Naive thymus-derived CD8-positive, alpha-beta T cell (primary cell): ENCODE measurements around the gene CNIH1. TPM values are rescaled to one million over a fixed set of nuclear protein-coding genes. Genes with fewer than 3 reads are reported as not detected.
"Not testable (repeated sequence)": the region's sequence is repeated elsewhere in the genome, so short reads cannot be mapped to it uniquely, and the experiment has no call there.

Experiments
- ATAC-seq, 2 donors: fragments of 150-1000 bp; cut with Tn5 transposase in 1 of 2; sonication (Bioruptor Pico), chemical (Tn5 transposase) in 1 of 2; 1 replicate in 1 of 2; 2 replicates in 1 of 2; pipeline ENCODE4 v1.10.0; 2021; ENCODE audit warnings: mild to moderate bottlenecking in 2 of 2, moderate library complexity in 2 of 2
- POLR2A ChIA-PET: fragments of 350-600 bp; sonication (Branson Sonifier 250); formaldehyde crosslinking; loops from one replicate; lab custom pipeline; 2021; ENCODE audit warnings: antibody characterized with exemption; lab: Charles Lee
- DNase-seq, 10 donors: peaks; one replicate each; pipeline versions ENCODE4 v3.0.0 to v3.0.0-alpha.2; 2020 to 2022
- H3K27ac Mint-ChIP-seq, 10 donors: one replicate each; pipeline ENCODE4 v1.8.0; 2020 to 2022; ENCODE audit warnings: mild to moderate bottlenecking in 10 of 10, mixed read lengths in 10 of 10, moderate library complexity in 4 of 10, inconsistent platforms in 1 of 10
- H3K27me3 Mint-ChIP-seq, 5 donors: one replicate each; pipeline ENCODE4 v1.8.0; 2021 to 2022; ENCODE audit warnings: mixed read lengths in 5 of 5
- H3K36me3 Mint-ChIP-seq, 3 donors: one replicate each; pipeline ENCODE4 v1.8.0; 2020 to 2022; ENCODE audit warnings: mixed read lengths in 3 of 3, mild to moderate bottlenecking in 2 of 3, inconsistent platforms in 1 of 3
- H3K4me1 Mint-ChIP-seq, 4 donors: one replicate each; pipeline ENCODE4 v1.8.0; 2021 to 2022; ENCODE audit warnings: mixed read lengths in 4 of 4
- H3K4me3 Mint-ChIP-seq, 10 donors: one replicate each; pipeline ENCODE4 v1.8.0; 2020 to 2022; ENCODE audit warnings: mild to moderate bottlenecking in 10 of 10, mixed read lengths in 10 of 10, moderate library complexity in 6 of 10, inconsistent platforms in 1 of 10
- H3K9me3 Mint-ChIP-seq, 9 donors: one replicate each; pipeline ENCODE4 v1.8.0; 2020 to 2022; ENCODE audit warnings: mixed read lengths in 9 of 9, mild to moderate bottlenecking in 3 of 9, inconsistent platforms in 1 of 9, moderate library complexity in 1 of 9
- polyA plus RNA-seq, 3 donors: library from polyadenylated mRNA; unstranded; fragments of 300-500 nt; fragmentation: Illumina TruSeq; gene quantifications; one replicate each; pipeline ENCODE4 v1.2.3, GENCODE V29; 2021
- total RNA-seq, 8 experiments: library from RNA in 2 of 8; stranded (reverse) in 2 of 8; gene quantifications; one replicate each; pipeline ENCODE4 v1.2.3 and lab custom pipeline; 2021 to 2026

Gene CNIH1
- total and polyA plus RNA-seq, 5 experiments from 2014 or later, result 50.4 to 97.7 (median 79.3) TPM

DNA sequence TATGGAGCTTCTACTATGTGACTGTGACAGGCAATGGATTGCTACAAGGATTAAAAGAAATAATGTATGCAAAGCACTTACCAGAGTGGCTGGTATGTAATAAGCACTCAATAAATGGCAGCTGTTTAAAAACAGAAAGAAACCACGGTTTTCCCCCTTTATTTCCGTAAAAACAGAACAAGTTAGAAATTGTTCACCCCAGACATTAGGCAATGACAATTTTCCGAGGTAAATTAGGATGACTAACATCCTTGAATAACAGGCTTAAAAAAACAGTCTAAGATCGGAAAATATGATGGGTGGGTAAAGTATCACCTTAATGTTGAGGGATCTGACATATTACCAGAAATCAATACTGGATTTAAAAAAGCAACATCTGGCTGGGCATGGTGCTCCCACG, 20.9 kb upstream of the CNIH1 start:
- ATAC-seq (no peak), DNase-seq (no peak)
- Mint-ChIP-seq H3K4me1 (no peaks in the 10 kb centered on the region), H3K27me3 (no peaks in the 10 kb centered on the region), H3K27ac (no peak overlapping the region), H3K36me3 (peaks cover 0 to 4% (median 3%) of the 10 kb centered on the region in 3 donors), H3K4me3 (no peak overlapping the region), H3K9me3 (peaks cover 0 to 14% (median 3%) of the 10 kb centered on the region in 9 donors)
- POLR2A ChIA-PET, result no interaction called here

- DNase-seq (no peak), ATAC-seq (no peak)
- Mint-ChIP-seq H3K9me3 (peaks cover 0 to 7% (median 0%) of the 10 kb centered on the region in 9 donors), H3K36me3 (peaks cover 0 to 3% (median 0%) of the 10 kb centered on the region in 3 donors), H3K4me1 (no peaks in the 10 kb centered on the region), H3K27me3 (no peaks in the 10 kb centered on the region), H3K4me3 (no peak overlapping the region), H3K27ac (no peak overlapping the region)
- POLR2A ChIA-PET, result no interaction called here
These were observed 17.9 kb upstream of the CNIH1 start for GRCh38 chr14:54459106-54459505.

DNA sequence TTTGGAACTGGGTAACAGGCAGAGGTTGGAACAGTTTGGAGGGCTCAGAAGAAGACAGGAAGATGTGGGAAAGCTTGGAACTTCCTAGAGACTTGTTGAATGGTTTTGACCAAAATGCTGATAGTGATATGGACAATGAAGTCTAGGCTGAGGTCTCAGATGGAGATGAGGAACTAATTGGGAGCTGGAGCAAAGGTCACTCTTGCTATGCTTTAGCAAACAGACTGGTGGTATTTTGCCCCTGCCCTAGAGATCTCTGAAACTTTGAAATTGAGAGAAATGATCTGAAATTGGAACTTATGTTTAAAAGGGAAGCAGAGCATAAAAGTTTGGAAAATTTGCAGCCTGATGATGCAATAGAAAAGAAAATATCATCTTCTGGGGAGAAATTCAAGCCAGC, 17.4 kb upstream of the CNIH1 start:
- H3K27ac Mint-ChIP-seq, POLR2A ChIA-PET: not testable (repeated sequence)

DNA sequence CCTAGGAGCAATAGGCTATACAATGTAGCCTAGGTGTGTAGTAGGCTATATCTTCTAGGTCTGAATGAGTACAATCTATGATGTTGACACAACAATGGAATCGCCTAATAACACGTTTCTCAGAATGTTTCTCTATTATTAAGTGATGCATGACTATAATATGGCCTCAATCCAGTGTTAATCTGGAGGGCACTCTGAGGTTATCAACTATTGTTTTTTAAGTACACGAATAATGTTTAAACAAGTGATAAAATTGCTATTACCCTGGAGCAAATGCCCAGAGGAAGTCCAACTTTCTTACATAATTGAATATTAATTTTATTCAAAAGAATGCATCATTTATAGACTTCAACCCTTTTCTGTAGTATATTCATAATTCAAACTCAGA, 16.4 kb upstream of the CNIH1 start:
- H3K4me1 Mint-ChIP-seq, result no peaks in the 10 kb centered on the region
- H3K27me3 Mint-ChIP-seq, result no peaks in the 10 kb centered on the region
- POLR2A ChIA-PET, result no interaction called here
- ATAC-seq, result no peak
- H3K27ac Mint-ChIP-seq, result no peak overlapping the region
- no peak for DNase-seq
- no peak overlapping the region for H3K4me3 Mint-ChIP-seq
- H3K36me3 Mint-ChIP-seq, result peaks cover 0 to 3% (median 0%) of the 10 kb centered on the region in 3 donors
- H3K9me3 Mint-ChIP-seq, result peaks cover 0 to 7% (median 0%) of the 10 kb centered on the region in 9 donors

More for the DNA sequence above, 17.4 kb upstream of the CNIH1 start:
- not testable (repeated sequence) for H3K4me3 Mint-ChIP-seq, H3K27me3 Mint-ChIP-seq, DNase-seq, H3K36me3 Mint-ChIP-seq, H3K4me1 Mint-ChIP-seq, H3K9me3 Mint-ChIP-seq, ATAC-seq

- DNase-seq, ATAC-seq, H3K27ac Mint-ChIP-seq, H3K36me3 Mint-ChIP-seq, POLR2A ChIA-PET, H3K9me3 Mint-ChIP-seq, H3K4me1 Mint-ChIP-seq, H3K27me3 Mint-ChIP-seq, H3K4me3 Mint-ChIP-seq: not testable (repeated sequence)
These were observed 15.8 kb upstream of the CNIH1 start for GRCh38 chr14:54456820-54457608.

GRCh38 chr14:54455363-54455762, 14.2 kb upstream of the CNIH1 start:
- peaks cover 0 to 7% (median 0%) of the 10 kb centered on the region in 9 donors for H3K9me3 Mint-ChIP-seq
- DNase-seq (no peak), ATAC-seq (no peak)
- POLR2A ChIA-PET, result no interaction called here
- H3K4me1 Mint-ChIP-seq, result peaks cover 0 to 3% (median 0%) of the 10 kb centered on the region in 4 donors
- H3K36me3 Mint-ChIP-seq, result peaks cover 0 to 3% (median 0%) of the 10 kb centered on the region in 3 donors
- no peak overlapping the region for H3K27ac Mint-ChIP-seq
- H3K4me3 Mint-ChIP-seq, result no peak overlapping the region
- H3K27me3 Mint-ChIP-seq, result no peaks in the 10 kb centered on the region

DNA sequence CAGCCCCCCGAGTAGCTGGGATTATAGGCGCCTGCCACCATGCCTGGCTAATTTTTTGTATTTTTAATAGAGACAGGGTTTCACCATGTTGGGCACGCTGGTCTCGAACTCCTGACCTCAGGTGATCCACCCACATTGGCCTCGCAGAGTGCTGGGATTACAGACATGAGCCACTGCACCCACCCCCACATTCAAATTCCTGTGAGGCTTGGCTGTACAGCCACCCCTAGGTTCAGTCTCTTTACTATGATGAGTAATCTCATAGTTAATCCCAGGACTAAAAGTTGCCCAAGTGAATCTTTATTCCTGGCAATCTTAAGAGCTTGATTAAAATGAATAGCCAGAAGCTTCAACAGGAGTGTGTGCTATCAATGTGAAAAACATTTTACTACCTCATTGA, 12.8 kb upstream of the CNIH1 start:
- H3K9me3 Mint-ChIP-seq, ATAC-seq, H3K4me3 Mint-ChIP-seq, H3K27me3 Mint-ChIP-seq, DNase-seq, POLR2A ChIA-PET, H3K27ac Mint-ChIP-seq, H3K4me1 Mint-ChIP-seq, H3K36me3 Mint-ChIP-seq: not testable (repeated sequence)

DNA sequence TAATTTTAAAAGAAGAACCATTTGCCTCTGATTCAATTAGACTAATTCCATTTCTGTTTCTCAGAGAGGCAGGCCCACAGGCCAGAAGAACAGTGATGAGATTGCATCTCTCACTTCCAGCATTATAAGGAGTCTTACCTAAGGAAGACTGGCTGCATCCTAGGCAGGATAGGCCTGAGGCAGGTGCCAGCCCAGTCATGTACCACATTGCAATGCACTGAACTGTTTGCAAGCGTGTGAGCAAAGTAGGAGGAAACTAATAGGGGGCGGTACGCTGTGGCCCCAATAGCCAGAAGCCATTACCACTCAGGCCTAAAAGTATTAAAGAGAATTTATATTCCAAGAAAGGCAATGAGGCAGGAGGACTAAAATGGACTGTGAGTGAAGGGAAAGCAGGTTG, 12.1 kb upstream of the CNIH1 start:
- ATAC-seq (no peak), DNase-seq (no peak)
- Mint-ChIP-seq H3K36me3 (no peaks in the 10 kb centered on the region), H3K4me3 (no peak overlapping the region), H3K27ac (no peak overlapping the region), H3K4me1 (peaks cover 0 to 3% (median 0%) of the 10 kb centered on the region in 4 donors), H3K9me3 (no peaks in the 10 kb centered on the region), H3K27me3 (no peaks in the 10 kb centered on the region)
- POLR2A ChIA-PET, result no interaction called here

DNA sequence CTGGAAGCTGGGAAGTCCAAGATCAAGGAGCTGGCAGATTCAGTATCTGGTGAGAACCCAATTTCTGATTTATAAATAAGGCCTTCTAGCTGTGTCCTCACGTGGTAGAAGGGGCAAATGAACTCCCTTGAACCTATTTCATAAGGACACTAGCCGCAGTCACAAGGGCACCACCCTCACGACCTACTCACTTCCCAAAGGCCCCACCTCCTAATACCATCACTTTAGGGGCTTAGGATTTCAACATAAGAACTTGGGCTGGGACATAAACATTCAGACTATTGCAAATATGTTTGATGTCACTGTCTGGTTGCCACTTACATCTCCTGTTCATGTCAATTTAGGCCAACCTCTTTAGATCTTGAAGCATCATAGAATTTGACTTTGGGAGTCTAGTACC, 10.8 kb upstream of the CNIH1 start:
- no peak for DNase-seq
- Mint-ChIP-seq H3K4me1 (peaks cover 0 to 3% (median 0%) of the 10 kb centered on the region in 4 donors), H3K27ac (no peak overlapping the region), H3K4me3 (no peak overlapping the region), H3K9me3 (no peaks in the 10 kb centered on the region), H3K36me3 (no peaks in the 10 kb centered on the region), H3K27me3 (peaks cover 0 to 4% (median 0%) of the 10 kb centered on the region in 5 donors)
- no peak for ATAC-seq
- POLR2A ChIA-PET, result interaction anchor here (0.6 kb wide), 1 partner anchor 32 kb away, joined by 3 read pairs; no protein-coding TSS in a partner anchor

GRCh38 chr14:54451121-54451601, 10.0 kb upstream of the CNIH1 start:
- ATAC-seq, result no peak
- H3K36me3 Mint-ChIP-seq, result no peaks in the 10 kb centered on the region
- POLR2A ChIA-PET, result no interaction called here
- H3K27ac Mint-ChIP-seq, result peak overlapping the region in 1 of 10 donors; percentile 52
- peaks cover 0 to 3% (median 0%) of the 10 kb centered on the region in 4 donors for H3K4me1 Mint-ChIP-seq
- H3K9me3 Mint-ChIP-seq, result no peaks in the 10 kb centered on the region
- no peak overlapping the region for H3K4me3 Mint-ChIP-seq
- DNase-seq, result no peak
- peaks cover 0 to 6% (median 3%) of the 10 kb centered on the region in 5 donors for H3K27me3 Mint-ChIP-seq

GRCh38 chr14:54450535-54450934, 9.4 kb upstream of the CNIH1 start:
- Mint-ChIP-seq H3K27me3 (peaks cover 0 to 6% (median 4%) of the 10 kb centered on the region in 5 donors), H3K9me3 (no peaks in the 10 kb centered on the region), H3K36me3 (no peaks in the 10 kb centered on the region), H3K4me1 (peaks cover 0 to 3% (median 0%) of the 10 kb centered on the region in 4 donors), H3K4me3 (no peak overlapping the region), H3K27ac (no peak overlapping the region)
- POLR2A ChIA-PET, result no interaction called here
- no peak for DNase-seq
- no peak for ATAC-seq

GRCh38 chr14:54447231-54447692, 6.1 kb upstream of the CNIH1 start:
- POLR2A ChIA-PET, result no interaction called here
- H3K27ac Mint-ChIP-seq, result no peak overlapping the region
- H3K4me3 Mint-ChIP-seq, result no peak overlapping the region
- H3K27me3 Mint-ChIP-seq, result peaks cover 0 to 11% (median 4%) of the 10 kb centered on the region in 5 donors
- H3K9me3 Mint-ChIP-seq, result no peaks in the 10 kb centered on the region
- peaks cover 0 to 3% (median under 1%) of the 10 kb centered on the region in 4 donors for H3K4me1 Mint-ChIP-seq
- H3K36me3 Mint-ChIP-seq, result no peaks in the 10 kb centered on the region
- ATAC-seq, result no peak
- no peak for DNase-seq

- no peaks in the 10 kb centered on the region for H3K9me3 Mint-ChIP-seq
- peaks cover 0 to 11% (median 4%) of the 10 kb centered on the region in 5 donors for H3K27me3 Mint-ChIP-seq
- H3K27ac Mint-ChIP-seq, result no peak overlapping the region
- no peaks in the 10 kb centered on the region for H3K36me3 Mint-ChIP-seq
- DNase-seq, result no peak
- H3K4me1 Mint-ChIP-seq, result peaks cover 9 to 12% (median 10%) of the 10 kb centered on the region in 4 donors
- POLR2A ChIA-PET, result no interaction called here
- H3K4me3 Mint-ChIP-seq, result no peak overlapping the region
- no peak for ATAC-seq
These were observed 5.1 kb upstream of the CNIH1 start for GRCh38 chr14:54446161-54446693.
